IMR-90 (cell line): ENCODE measurements around the gene KCNT2. TPM values are rescaled to one million over a fixed set of nuclear protein-coding genes. Genes with fewer than 3 reads are reported as not detected.
A peak's percentile ranks its signal among the peaks of the same experiment; 100 is the strongest.

Source experiments
- ATAC-seq: fragments of 200-7000 bp; cut with Tn5 transposase; 2 replicates; pipeline ENCODE4 v1.9.1; 2020; ENCODE audit warnings: low read depth, mild to moderate bottlenecking, moderate library complexity
- BruUV-seq: library from RNA; stranded (reverse); fragments of 400-500 nt; replicated peaks from 2 replicates; lab custom pipeline; 2021; lab: Mats Ljungman, UMichigan
- CTCF ChIA-PET: fragments of 300-600 bp; formaldehyde crosslinking; extraction: SDS; loops from one replicate; lab custom pipeline; 2021; ENCODE audit warnings: antibody characterized with exemption; lab: Yijun Ruan, JAX
- POLR2A ChIA-PET: fragments of 300-600 bp; sonication (Branson Sonifier 250); formaldehyde crosslinking; loops from one replicate; lab custom pipeline; 2022; ENCODE audit warnings: antibody characterized with exemption; ENCODE audit not compliant: unreplicated experiment; lab: Charles Lee
- DNase-seq: peaks from one replicate; pipeline ENCODE4 v3.0.0; 2013
- H2AFZ ChIP-seq: replicated peaks from 2 replicates; pipeline ENCODE3; 2013; ENCODE audit warnings: low read length, mild to moderate bottlenecking; ENCODE audit not compliant: poor library complexity
- H2AK5ac ChIP-seq: 2 replicates; pipeline ENCODE4 v1.6.1; 2013; ENCODE audit warnings: low read depth, low read length, inconsistent platforms
- H2AK9ac ChIP-seq: replicated peaks from 2 replicates; pipeline ENCODE3; 2013; ENCODE audit warnings: mild to moderate bottlenecking, low read depth, low read length, moderate library complexity; ENCODE audit not compliant: poor library complexity
- H2BK120ac ChIP-seq: 2 replicates; pipeline ENCODE4 v1.6.1; 2013; ENCODE audit warnings: low read depth, low read length, inconsistent platforms
- H2BK15ac ChIP-seq: 3 replicates; pipeline ENCODE4 v1.6.1; 2013; ENCODE audit warnings: low read depth, low read length, inconsistent platforms
- H2BK20ac ChIP-seq: 2 replicates; pipeline ENCODE4 v1.6.1; 2013; ENCODE audit warnings: low read depth, mild to moderate bottlenecking, inconsistent platforms, low read length, moderate library complexity
- H2BK5ac ChIP-seq: 2 replicates; pipeline ENCODE4 v1.6.1; 2013; ENCODE audit warnings: mild to moderate bottlenecking, low read depth, low read length, inconsistent platforms; ENCODE audit not compliant: poor library complexity, severe bottlenecking
- H3K14ac ChIP-seq: replicated peaks from 2 replicates; pipeline ENCODE4 v1.6.1; 2013; ENCODE audit warnings: low read depth, low read length, inconsistent platforms
- H3K18ac ChIP-seq: 2 replicates; pipeline ENCODE4 v1.6.1; 2013; ENCODE audit warnings: low read depth, low read length, control low read depth
- H3K23ac ChIP-seq: 2 replicates; pipeline ENCODE4 v1.6.1; 2013; ENCODE audit warnings: low read depth, low read length, inconsistent platforms
- H3K27ac ChIP-seq: 2 replicates; pipeline ENCODE4 v1.5.1; 2013; ENCODE audit warnings: mild to moderate bottlenecking, control low read depth, low read length; ENCODE audit not compliant: insufficient read depth
- H3K27me3 ChIP-seq: 2 replicates; pipeline ENCODE4 v1.6.1; 2013; ENCODE audit warnings: low read length; ENCODE audit not compliant: control insufficient read depth, insufficient read depth
- H3K36me3 ChIP-seq: 2 replicates; pipeline ENCODE4 v1.6.1; 2013; ENCODE audit warnings: low read length, mixed read lengths; ENCODE audit not compliant: control insufficient read depth, insufficient read depth
- H3K4ac ChIP-seq: 2 replicates; pipeline ENCODE4 v1.6.1; 2013; ENCODE audit warnings: low read depth, low read length, inconsistent platforms
- H3K4me1 ChIP-seq: 2 replicates; pipeline ENCODE4 v1.6.1; 2013; ENCODE audit warnings: low read length, mixed read lengths; ENCODE audit not compliant: control insufficient read depth, insufficient read depth
- H3K4me2 ChIP-seq: 2 replicates; pipeline ENCODE4 v1.6.1; 2013; ENCODE audit warnings: low read depth, mild to moderate bottlenecking, control low read depth, low read length, moderate library complexity
- H3K4me3 ChIP-seq: 2 replicates; pipeline ENCODE4 v1.5.1; 2013; ENCODE audit warnings: low read depth, mild to moderate bottlenecking, control low read depth, low read length, moderate library complexity; ENCODE audit not compliant: insufficient read depth
- H3K56ac ChIP-seq: 2 replicates; pipeline ENCODE4 v1.6.1; 2013; ENCODE audit warnings: low read length, inconsistent platforms; ENCODE audit not compliant: insufficient read depth; ENCODE audit errors: extremely low read depth
- H3K79me1 ChIP-seq, 2 experiments: 2 replicates each; pipeline ENCODE4 v1.6.1; 2013; ENCODE audit warnings: low read length in 2 of 2, inconsistent platforms in 1 of 2, low read depth in 1 of 2
- H3K9ac ChIP-seq: 2 replicates; pipeline ENCODE4 v1.6.1; 2013; ENCODE audit warnings: low read depth, low read length, control low read depth
- H3K9me1 ChIP-seq: 2 replicates; pipeline ENCODE4 v1.6.1; 2013; ENCODE audit warnings: low read length, inconsistent platforms; ENCODE audit not compliant: insufficient read depth
- H3K9me3 ChIP-seq: 2 replicates; pipeline ENCODE4 v1.6.1; 2013; ENCODE audit warnings: low read length; ENCODE audit not compliant: control insufficient read depth, insufficient read depth
- H4K20me1 ChIP-seq: 2 replicates; pipeline ENCODE4 v1.6.1; 2013; ENCODE audit warnings: low read length, inconsistent platforms; ENCODE audit not compliant: insufficient read depth
- H4K5ac ChIP-seq: 2 replicates; pipeline ENCODE4 v1.6.1; 2013; ENCODE audit warnings: mild to moderate bottlenecking, low read depth, low read length, control low read depth
- H4K8ac ChIP-seq, 2 experiments: 2 replicates each; pipeline ENCODE4 v1.6.1; 2013; ENCODE audit warnings: low read depth in 2 of 2, low read length in 2 of 2, control low read depth in 1 of 2, inconsistent platforms in 1 of 2
- H4K91ac ChIP-seq: 2 replicates; pipeline ENCODE4 v1.6.1; 2013; ENCODE audit warnings: low read depth, low read length, inconsistent platforms; ENCODE audit not compliant: insufficient read depth
- BHLHE40 ChIP-seq: fragments of 150-350 bp; IDR thresholded peaks from 2 replicates; pipeline ENCODE4 v1.6.1; 2016; ENCODE audit warnings: mild to moderate bottlenecking, low read depth, low read length
- CEBPB ChIP-seq: IDR thresholded peaks from 2 replicates; pipeline ENCODE4 v1.6.1; 2012; ENCODE audit warnings: low read depth, low read length, improper control_type of control experiment
- CHD1 ChIP-seq: IDR thresholded peaks from 2 replicates; pipeline ENCODE4 v1.6.1; 2012; ENCODE audit warnings: low read depth, low read length, improper control_type of control experiment
- CTCF ChIP-seq: conservative IDR thresholded peaks from 2 replicates; pipeline ENCODE4 v1.5.1; 2012; ENCODE audit warnings: mild to moderate bottlenecking, low read depth, low read length, improper control_type of control experiment
- ELK1 ChIP-seq: fragments of 150-350 bp; IDR thresholded peaks from 2 replicates; pipeline ENCODE4 v1.6.1; 2016; ENCODE audit warnings: low read depth, mild to moderate bottlenecking, low read length, moderate library complexity, borderline replicate concordance
- FOS ChIP-seq: fragments of 150-350 bp; IDR thresholded peaks from 2 replicates; pipeline ENCODE4 v1.6.1; 2016; ENCODE audit warnings: low read depth, low read length
- MAFK ChIP-seq: IDR thresholded peaks from 2 replicates; pipeline ENCODE4 v1.6.1; 2012; ENCODE audit warnings: low read depth, low read length, improper control_type of control experiment
- MAZ ChIP-seq: IDR thresholded peaks from 2 replicates; pipeline ENCODE4 v1.6.1; 2012; ENCODE audit warnings: low read depth, mild to moderate bottlenecking, low read length, improper control_type of control experiment, moderate library complexity, borderline replicate concordance
- MXI1 ChIP-seq: IDR thresholded peaks from 2 replicates; pipeline ENCODE4 v1.6.1; 2012; ENCODE audit warnings: low read depth, mild to moderate bottlenecking, low read length, moderate library complexity, borderline replicate concordance
- NFE2L2 ChIP-seq: fragments of 150-350 bp; IDR thresholded peaks from 2 replicates; pipeline ENCODE4 v1.6.1; 2016; ENCODE audit warnings: low read depth, mild to moderate bottlenecking, low read length
- POLR2A ChIP-seq: IDR thresholded peaks from 2 replicates; pipeline ENCODE4 v1.6.1; 2012; ENCODE audit warnings: mild to moderate bottlenecking, low read depth, low read length
- RAD21 ChIP-seq: IDR thresholded peaks from 2 replicates; pipeline ENCODE4 v1.6.1; 2012; ENCODE audit warnings: low read length, improper control_type of control experiment
- RCOR1 ChIP-seq: IDR thresholded peaks from 2 replicates; pipeline ENCODE4 v1.6.1; 2012; ENCODE audit warnings: mild to moderate bottlenecking, low read length, improper control_type of control experiment; ENCODE audit not compliant: insufficient replicate concordance
- RFX5 ChIP-seq: IDR thresholded peaks from 2 replicates; pipeline ENCODE4 v1.8.0; 2012; ENCODE audit warnings: low read depth, mild to moderate bottlenecking, low read length, moderate library complexity
- SMC3 ChIP-seq: fragments of 150-350 bp; IDR thresholded peaks from 2 replicates; pipeline ENCODE4 v1.6.1; 2016; ENCODE audit warnings: low read depth, mild to moderate bottlenecking, antibody characterized with exemption, low read length, moderate library complexity
- USF2 ChIP-seq: fragments of 150-350 bp; IDR thresholded peaks from 2 replicates; pipeline ENCODE4 v1.6.1; 2017; ENCODE audit warnings: mild to moderate bottlenecking, antibody characterized with exemption, low read length, low read depth
- WGBS, 2 experiments: methylation state at CpG; one replicate each; pipeline versions ENCODE4 v1.1.5 to v1.1.7; 2013; ENCODE audit warnings: missing lambda C conversion rate in 2 of 2; ENCODE audit not compliant: insufficient read length in 1 of 2; ENCODE audit errors: extremely low coverage in 2 of 2; 5-methylcytosine and 5-hydroxymethylcytosine counted together
- dilution Hi-C: fragments of 300-500 bp; cut with HindIII; formaldehyde crosslinking; loops from one replicate; pipeline ENCODE4 v1.14.3; 2018; ENCODE audit warnings: low sequenced_read_pairs; ENCODE audit not compliant: unreplicated experiment
- in situ Hi-C: fragments of 300-500 bp; cut with MboI; formaldehyde crosslinking; loops from 3 replicates; pipeline ENCODE4 v1.14.3; 2019; ENCODE audit warnings: low sequenced_read_pairs, inconsistent platforms, mixed read lengths
- intact Hi-C: fragments of 100-400 bp; cut with micrococcal nuclease; formaldehyde crosslinking; loops from 2 replicates; pipeline ENCODE4 v1.10.0; 2022
- polyA plus RNA-seq, 3 experiments: library from polyadenylated mRNA; depleted of rRNA; stranded (reverse); fragments of >200 nt; gene quantifications; 2 replicates each; pipeline ENCODE4 v1.2.3, GENCODE V29; 2012; ENCODE audit warnings: low replicate concordance in 1 of 3
- total RNA-seq: library from RNA; depleted of rRNA; stranded (reverse); fragments of >200 nt; gene quantifications from 2 replicates; pipeline ENCODE4 v1.2.3, GENCODE V29; 2012

KCNT2 gene
- total and polyA plus RNA-seq, 2 of the 4 experiments (the other 2 are of a cell fraction) = 0.22 to 0.72 TPM

GRCh38 chr1:196361112-196361714 is 247.0 kb downstream of the KCNT2 start:
- ATAC-seq (no peak), DNase-seq (peak; percentile 18)
- H3K9me1 ChIP-seq = 0 out of 2 replicates have a peak, but pooled peaks cover 4% of the 10 kb centered on the region
- intact Hi-C loops (no loop called here), in situ Hi-C loops (no loop called here), dilution Hi-C loops (no loop called here)
- no peaks in the 10 kb centered on the region for H3K4me1 ChIP-seq
- H3K23ac ChIP-seq = no peak overlapping the region
- H2AFZ ChIP-seq = no peak overlapping the region
- no peaks in the 10 kb centered on the region for H3K9me3 ChIP-seq
- no peak overlapping the region for H4K91ac ChIP-seq
- H2BK15ac ChIP-seq = no peak overlapping the region
- no peak overlapping the region for H2BK120ac ChIP-seq
- no peak overlapping the region for H2BK20ac ChIP-seq
- no peak overlapping the region for H4K8ac ChIP-seq
- H3K36me3 ChIP-seq = no peaks in the 10 kb centered on the region
- no peak overlapping the region for H3K4me2 ChIP-seq
- H3K79me1 ChIP-seq = no peaks in the 10 kb centered on the region
- ChIA-PET POLR2A (no interaction called here), CTCF (no interaction called here)
- H2AK5ac ChIP-seq = no peak overlapping the region
- H3K4ac ChIP-seq = no peak overlapping the region
- H3K27me3 ChIP-seq = no peaks in the 10 kb centered on the region
- H3K4me3 ChIP-seq = no peak overlapping the region
- H4K20me1 ChIP-seq = no peaks in the 10 kb centered on the region
- TF ChIP-seq USF2 (no peak), RFX5 (no peak), RAD21 (no peak), FOS (no peak), RCOR1 (no peak), POLR2A (no peak), CTCF (no peak), CHD1 (no peak), MAZ (no peak), ELK1 (no peak), MXI1 (no peak), SMC3 (no peak), MAFK (no peak), BHLHE40 (no peak), CEBPB (no peak), NFE2L2 (no peak)
- H3K18ac ChIP-seq = no peak overlapping the region
- no TSS peak for BruUV-seq
- H3K14ac ChIP-seq = no peak overlapping the region
- no peak overlapping the region for H4K5ac ChIP-seq
- no peak overlapping the region for H2AK9ac ChIP-seq
- H3K9ac ChIP-seq = no peak overlapping the region
- H3K56ac ChIP-seq = no peak overlapping the region
- no peak overlapping the region for H3K27ac ChIP-seq
- no peak overlapping the region for H2BK5ac ChIP-seq
- no CpG with 5 or more reads among the region's 5 CpGs for WGBS, 2 experiments
